ENCODE data around the gene PADI4.

The PADI4 gene

DNA sequence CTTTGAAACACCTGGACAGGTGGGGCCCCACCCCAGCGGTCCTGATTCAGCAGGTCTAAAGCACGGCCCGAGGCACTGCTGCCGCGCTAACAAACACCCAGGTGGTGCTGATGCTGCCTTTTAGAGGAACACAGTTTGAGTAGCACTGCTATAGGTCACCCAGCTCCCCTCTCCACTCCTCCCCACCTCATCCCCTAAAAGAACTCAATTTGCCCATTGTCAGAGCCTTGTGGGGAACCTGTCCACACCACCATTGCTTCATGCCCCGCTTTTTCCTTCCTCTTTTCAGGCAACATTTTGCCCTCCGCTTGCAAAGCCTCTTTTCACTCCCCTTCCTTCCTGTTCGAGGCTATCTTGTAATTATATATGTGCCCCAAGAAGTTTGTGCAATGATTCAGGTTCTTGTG, 26.2 kb upstream of the PADI4 start:
- no peaks in the 10 kb centered on the region for H3K27me3 ChIP-seq

DNA sequence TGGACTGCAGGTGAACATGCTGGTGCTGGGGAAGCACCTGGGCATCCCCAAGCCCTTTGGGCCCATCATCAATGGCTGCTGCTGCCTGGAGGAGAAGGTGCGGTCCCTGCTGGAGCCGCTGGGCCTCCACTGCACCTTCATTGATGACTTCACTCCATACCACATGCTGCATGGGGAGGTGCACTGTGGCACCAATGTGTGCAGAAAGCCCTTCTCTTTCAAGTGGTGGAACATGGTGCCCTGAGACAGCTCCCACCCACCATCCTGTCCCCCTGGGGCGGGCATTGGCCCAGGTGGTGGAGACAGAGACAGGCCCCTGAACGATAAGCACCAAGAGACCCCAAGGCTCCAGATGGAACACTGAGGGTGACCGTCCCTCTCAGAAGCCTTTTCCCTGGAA, 25.2 kb upstream of the PADI4 start:
- Histone ChIP-seq H3K4me1 (peaks cover 11% of the 10 kb centered on the region; the same call in 1 of the 2 replicates), H3K27me3 (no peaks in the 10 kb centered on the region), H4K20me1 (no peaks in the 10 kb centered on the region), H3K36me3 (no peaks in the 10 kb centered on the region), H3K9me3 (no peaks in the 10 kb centered on the region), H3K27ac (no peak overlapping the region), H3K4me2 (no peak overlapping the region), H3K4me3 (no peak overlapping the region), H3K9ac (no peak overlapping the region)
- TF ChIP-seq Cebpa-rat (IDR thresholded peaks at IDR 0.05): no peak

More for the DNA sequence above, 26.2 kb upstream of the PADI4 start:
- peaks cover 11% of the 10 kb centered on the region; the same call in 1 of the 2 replicates for H3K4me1 ChIP-seq
- H3K27ac ChIP-seq: no peak overlapping the region
- H3K36me3 ChIP-seq: no peaks in the 10 kb centered on the region
- no peak overlapping the region for H3K4me3 ChIP-seq
- H3K9me3 ChIP-seq: no peaks in the 10 kb centered on the region
- TF ChIP-seq Cebpa-rat (IDR thresholded peaks at IDR 0.05): no peak
- H3K9ac ChIP-seq: no peak overlapping the region
- no peaks in the 10 kb centered on the region for H4K20me1 ChIP-seq
- peak overlapping the region; percentile 49 for H3K4me2 ChIP-seq

DNA sequence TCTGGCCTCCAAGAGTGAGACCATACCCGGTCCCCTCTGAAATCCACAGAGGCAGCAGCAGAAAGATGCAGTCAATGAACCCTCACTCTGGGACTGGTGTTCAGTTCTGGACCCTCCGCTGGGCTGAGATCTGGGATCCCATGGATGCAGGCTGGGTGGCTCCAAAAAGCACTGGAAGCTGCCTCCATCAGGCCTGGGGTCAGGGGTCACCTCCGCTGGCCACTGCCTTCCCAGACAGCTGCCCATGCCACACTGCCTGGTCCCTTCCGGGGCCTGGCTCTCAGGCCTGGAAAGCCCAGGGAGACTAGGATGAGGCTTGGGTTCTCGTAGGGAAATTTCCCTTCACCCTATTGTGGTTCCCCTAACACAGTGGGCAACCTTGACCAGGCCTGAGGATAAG, 21.4 kb upstream of the PADI4 start:
- H3K27ac ChIP-seq: no peak overlapping the region
- no peak overlapping the region for H3K4me2 ChIP-seq
- H4K20me1 ChIP-seq: no peaks in the 10 kb centered on the region
- H3K9ac ChIP-seq: no peak overlapping the region
- H3K9me3 ChIP-seq: no peaks in the 10 kb centered on the region
- H3K4me3 ChIP-seq: no peak overlapping the region
- H3K4me1 ChIP-seq: peaks cover 6% of the 10 kb centered on the region; the same call in 1 of the 2 replicates
- no peaks in the 10 kb centered on the region for H3K27me3 ChIP-seq
- no peak for TF ChIP-seq Cebpa-rat (IDR thresholded peaks at IDR 0.05)
- no peaks in the 10 kb centered on the region for H3K36me3 ChIP-seq

DNA sequence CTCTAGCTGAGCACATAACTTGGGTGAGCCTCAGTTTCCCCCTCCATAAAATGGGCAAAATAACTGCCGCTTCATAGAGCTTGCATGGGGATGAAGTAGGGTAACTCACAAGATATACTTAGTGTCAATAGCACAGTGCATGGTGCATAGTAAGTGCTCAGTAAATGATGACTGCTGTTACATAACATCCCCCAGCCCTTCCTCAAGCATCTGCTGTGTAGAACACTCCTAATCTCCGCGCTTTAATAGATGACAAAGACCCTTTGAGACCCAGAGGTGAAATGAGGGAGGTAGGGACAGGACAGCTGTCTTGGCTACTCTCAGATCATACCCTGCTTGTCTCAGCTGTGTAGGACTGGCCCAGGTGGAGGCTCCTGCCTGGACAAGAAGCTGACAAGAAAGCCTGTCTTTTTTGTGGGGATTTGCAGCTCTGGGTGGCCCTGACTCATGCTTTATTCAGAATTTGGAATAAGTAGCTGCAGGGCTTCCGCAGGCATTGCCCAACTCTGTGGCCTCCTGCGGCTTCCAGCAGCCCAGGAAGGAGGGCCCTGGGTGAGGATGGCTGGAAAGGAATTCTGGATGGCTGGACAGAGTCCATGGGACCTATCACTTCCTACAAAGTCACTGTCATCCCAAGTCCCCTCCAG, 20.7 kb upstream of the PADI4 start:
- no peak for TF ChIP-seq Cebpa-rat (IDR thresholded peaks at IDR 0.05)
- no peak overlapping the region for H3K9ac ChIP-seq
- H3K9me3 ChIP-seq: no peaks in the 10 kb centered on the region
- no peak overlapping the region for H3K27ac ChIP-seq
- no peak overlapping the region for H3K4me2 ChIP-seq
- H3K4me1 ChIP-seq: peaks cover under 1% of the 10 kb centered on the region; the same call in 1 of the 2 replicates
- no peaks in the 10 kb centered on the region for H3K27me3 ChIP-seq
- no peaks in the 10 kb centered on the region for H3K36me3 ChIP-seq
- H4K20me1 ChIP-seq: no peaks in the 10 kb centered on the region
- no peak overlapping the region for H3K4me3 ChIP-seq

DNA sequence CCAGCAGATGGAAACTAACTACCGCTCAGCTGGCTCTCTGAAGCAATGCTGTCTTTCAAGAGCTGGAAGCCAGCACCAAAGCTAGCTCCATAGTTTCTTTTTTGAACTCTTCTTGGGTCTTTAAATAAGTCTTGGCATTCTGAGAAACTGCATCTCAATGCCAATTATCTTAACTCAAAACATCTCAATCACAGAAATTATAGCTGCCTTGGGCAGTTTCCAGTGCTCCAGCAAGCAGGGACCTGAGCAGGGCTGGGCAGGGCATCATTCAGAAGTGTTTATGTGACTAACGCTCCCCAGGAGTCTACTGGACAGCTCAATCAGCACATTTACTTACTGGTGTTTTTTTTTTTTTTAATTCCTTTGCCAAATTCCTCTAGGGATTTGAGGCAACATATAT, 18.3 kb upstream of the PADI4 start:
- H3K4me3 ChIP-seq: no peak overlapping the region
- no peaks in the 10 kb centered on the region for H4K20me1 ChIP-seq
- H3K4me2 ChIP-seq: no peak overlapping the region
- H3K9ac ChIP-seq: no peak overlapping the region
- no peaks in the 10 kb centered on the region for H3K36me3 ChIP-seq
- H3K9me3 ChIP-seq: no peaks in the 10 kb centered on the region
- H3K27me3 ChIP-seq: no peaks in the 10 kb centered on the region
- no peak for TF ChIP-seq Cebpa-rat (IDR thresholded peaks at IDR 0.05)
- no peaks in the 10 kb centered on the region for H3K4me1 ChIP-seq
- no peak overlapping the region for H3K27ac ChIP-seq

DNA sequence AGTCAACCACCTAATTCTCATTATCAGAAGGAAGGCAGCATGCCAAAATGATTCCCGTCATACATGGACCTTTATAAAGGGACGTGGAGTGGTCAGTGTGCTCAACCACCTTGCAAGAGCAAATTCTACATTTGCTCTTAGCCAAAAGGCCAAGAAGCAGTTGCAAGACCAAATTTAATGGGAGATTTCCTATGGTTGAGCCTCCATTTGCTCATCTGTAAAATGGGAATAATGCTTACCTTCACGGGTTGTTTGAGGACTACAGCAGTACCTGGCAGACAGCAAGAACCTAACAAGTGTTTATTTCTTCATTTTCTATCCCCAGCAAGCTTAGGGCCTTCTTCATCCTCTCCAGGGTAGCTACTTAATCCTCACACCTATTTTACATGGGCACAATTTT, 17.4 kb upstream of the PADI4 start:
- no peaks in the 10 kb centered on the region for H3K27me3 ChIP-seq
- no peaks in the 10 kb centered on the region for H3K4me1 ChIP-seq
- no peak overlapping the region for H3K9ac ChIP-seq
- no peaks in the 10 kb centered on the region for H3K36me3 ChIP-seq
- no peak overlapping the region for H3K27ac ChIP-seq
- H3K4me3 ChIP-seq: no peak overlapping the region
- no peak for TF ChIP-seq Cebpa-rat (IDR thresholded peaks at IDR 0.05)
- no peak overlapping the region for H3K4me2 ChIP-seq
- H3K9me3 ChIP-seq: no peaks in the 10 kb centered on the region
- no peaks in the 10 kb centered on the region for H4K20me1 ChIP-seq

DNA sequence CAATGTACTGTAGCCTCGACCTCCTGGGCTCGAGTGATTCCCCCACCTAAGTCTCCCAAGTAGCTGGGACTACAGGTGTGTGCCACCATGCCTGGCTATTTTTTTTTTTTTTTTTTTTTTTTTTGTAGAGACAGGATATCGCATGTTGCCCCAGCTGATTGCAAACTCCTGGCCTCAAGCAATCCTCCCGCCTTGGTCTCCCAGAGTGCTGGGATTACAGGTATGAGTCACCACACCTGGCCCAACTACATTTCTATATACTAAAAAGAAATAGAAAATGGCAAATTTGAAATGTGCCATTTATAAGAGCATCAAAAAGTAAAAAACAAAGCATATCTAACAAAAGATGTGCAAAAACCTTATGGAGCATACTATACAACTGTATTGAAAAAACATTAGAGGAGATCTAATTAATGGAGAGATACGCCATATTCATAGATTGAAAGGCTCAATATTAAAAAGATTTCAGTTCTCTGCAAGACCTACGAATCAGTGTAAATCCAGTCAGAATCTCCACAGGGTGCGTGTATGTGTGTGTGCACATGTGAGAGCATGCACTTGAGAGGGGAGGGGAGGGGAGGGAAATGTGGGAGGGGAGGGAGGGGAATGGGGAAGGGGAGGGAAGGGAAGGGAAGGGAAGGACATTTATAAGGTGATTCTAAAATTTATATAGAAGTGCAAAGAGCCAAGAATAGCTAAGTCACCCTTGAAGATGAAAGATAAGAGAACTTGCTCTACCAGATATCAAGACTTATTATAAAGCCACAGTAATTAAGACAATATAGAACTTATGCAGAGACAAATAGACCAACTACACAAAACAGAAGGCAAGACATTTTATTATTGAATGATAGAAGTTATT, 15.5 kb upstream of the PADI4 start:
- H3K27me3 ChIP-seq: no peaks in the 10 kb centered on the region
- no peak for TF ChIP-seq Cebpa-rat (IDR thresholded peaks at IDR 0.05)
- no peak overlapping the region for H3K4me2 ChIP-seq
- H3K9ac ChIP-seq: no peak overlapping the region
- H4K20me1 ChIP-seq: no peaks in the 10 kb centered on the region
- H3K36me3 ChIP-seq: no peaks in the 10 kb centered on the region
- no peak overlapping the region for H3K4me3 ChIP-seq
- H3K4me1 ChIP-seq: no peaks in the 10 kb centered on the region
- no peak overlapping the region for H3K27ac ChIP-seq
- H3K9me3 ChIP-seq: no peaks in the 10 kb centered on the region

DNA sequence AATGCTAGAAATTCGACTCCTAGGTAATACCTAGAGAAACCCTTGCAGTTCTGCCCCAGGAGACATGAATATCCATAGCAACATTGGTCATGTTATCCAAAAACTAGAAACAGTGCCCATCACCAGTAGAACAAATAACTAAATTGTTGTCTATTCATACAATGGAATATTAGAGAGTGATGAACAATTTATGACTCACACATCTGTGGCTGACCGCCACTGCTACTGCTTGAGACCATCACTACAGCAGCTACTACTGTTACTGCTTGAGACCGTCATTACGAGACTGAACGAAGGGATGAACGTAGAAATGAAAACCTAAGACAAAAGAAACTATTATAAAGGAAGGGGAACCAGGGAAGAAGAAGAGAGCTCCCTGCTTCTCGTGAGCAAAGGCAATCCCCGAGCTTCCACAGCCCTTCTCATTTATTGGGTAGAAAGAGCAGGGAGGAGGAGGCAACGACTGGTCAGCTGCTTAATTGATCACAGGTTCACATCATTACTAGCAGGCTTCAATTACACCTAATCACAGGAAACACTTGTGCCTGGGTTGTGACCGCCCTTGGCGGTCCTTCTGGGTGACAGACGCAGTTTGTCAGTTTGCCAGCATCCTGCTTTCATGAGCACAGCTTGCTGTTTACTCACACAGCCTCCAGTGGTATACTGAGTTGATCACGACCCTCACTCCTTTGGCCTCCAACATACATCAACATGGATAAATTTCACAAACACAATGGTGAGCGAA, 14.1 kb upstream of the PADI4 start:
- no peak for TF ChIP-seq Cebpa-rat (IDR thresholded peaks at IDR 0.05)
- no peaks in the 10 kb centered on the region for H3K4me1 ChIP-seq
- H3K9ac ChIP-seq: no peak overlapping the region
- H3K4me2 ChIP-seq: no peak overlapping the region
- no peak overlapping the region for H3K4me3 ChIP-seq
- no peak overlapping the region for H3K27ac ChIP-seq
- H3K9me3 ChIP-seq: no peaks in the 10 kb centered on the region
- H3K27me3 ChIP-seq: no peaks in the 10 kb centered on the region
- H4K20me1 ChIP-seq: no peaks in the 10 kb centered on the region
- no peaks in the 10 kb centered on the region for H3K36me3 ChIP-seq

DNA sequence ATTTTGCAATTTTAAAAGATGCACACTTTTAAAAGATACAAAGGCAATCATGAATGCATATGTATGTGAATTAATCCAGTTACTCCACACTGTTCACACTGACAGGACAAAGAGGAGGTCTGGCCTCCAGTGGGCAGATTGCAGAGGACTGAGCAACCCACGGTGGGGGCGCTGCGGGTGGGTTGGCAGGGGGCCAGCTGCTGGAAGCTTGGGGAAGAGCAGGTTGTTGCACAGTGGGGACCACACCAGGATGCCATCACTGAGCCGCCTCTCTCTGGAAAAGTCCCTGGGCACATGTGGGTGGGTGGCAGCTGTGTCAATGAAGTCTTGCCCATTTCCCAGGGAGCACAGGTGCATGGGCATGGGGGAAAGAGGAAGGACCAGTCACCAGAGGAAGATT, 12.7 kb upstream of the PADI4 start:
- peaks cover under 1% of the 10 kb centered on the region; the same call in 1 of the 2 replicates for H3K9me3 ChIP-seq
- H3K4me3 ChIP-seq: no peak overlapping the region
- TF ChIP-seq Cebpa-rat (IDR thresholded peaks at IDR 0.05): no peak
- H3K27me3 ChIP-seq: no peaks in the 10 kb centered on the region
- H3K36me3 ChIP-seq: no peaks in the 10 kb centered on the region
- H4K20me1 ChIP-seq: no peaks in the 10 kb centered on the region
- no peak overlapping the region for H3K9ac ChIP-seq
- H3K4me2 ChIP-seq: no peak overlapping the region
- no peak overlapping the region for H3K27ac ChIP-seq
- H3K4me1 ChIP-seq: no peaks in the 10 kb centered on the region

DNA sequence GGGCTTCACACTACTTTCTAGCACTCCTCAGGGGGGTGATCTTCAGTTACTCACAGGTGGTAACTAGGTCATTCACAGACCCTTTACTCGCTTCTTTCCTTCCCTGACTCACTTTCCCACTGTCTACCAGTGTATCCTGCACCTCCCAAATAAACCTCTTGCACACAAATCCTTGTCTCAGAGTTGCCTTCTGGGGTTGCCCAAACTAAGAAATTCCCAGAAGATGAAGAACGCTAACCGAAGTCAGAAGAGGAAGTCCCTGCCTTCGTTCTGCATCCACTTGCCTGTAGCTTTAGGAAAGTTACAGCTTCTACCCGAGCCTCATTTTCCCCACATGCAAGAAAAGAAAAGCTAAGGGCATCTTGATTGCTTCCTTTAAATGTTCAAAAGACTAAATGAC, 11.9 kb upstream of the PADI4 start:
- peaks cover 9% of the 10 kb centered on the region for H3K9me3 ChIP-seq
- no peaks in the 10 kb centered on the region for H4K20me1 ChIP-seq
- H3K27me3 ChIP-seq: no peaks in the 10 kb centered on the region
- TF ChIP-seq Cebpa-rat (IDR thresholded peaks at IDR 0.05): no peak
- no peak overlapping the region for H3K9ac ChIP-seq
- no peak overlapping the region for H3K27ac ChIP-seq
- no peak overlapping the region for H3K4me2 ChIP-seq
- H3K36me3 ChIP-seq: no peaks in the 10 kb centered on the region
- H3K4me1 ChIP-seq: no peaks in the 10 kb centered on the region
- H3K4me3 ChIP-seq: no peak overlapping the region
